ENCODE results near the gene APBB2. TPM values are rescaled to one million over a fixed set of nuclear protein-coding genes. Genes with fewer than 3 reads are reported as not detected.

The APBB2 gene
- total and polyA plus RNA-seq, 2 experiments from 2014 or later, result 35.8 to 74.8 TPM

DNA sequence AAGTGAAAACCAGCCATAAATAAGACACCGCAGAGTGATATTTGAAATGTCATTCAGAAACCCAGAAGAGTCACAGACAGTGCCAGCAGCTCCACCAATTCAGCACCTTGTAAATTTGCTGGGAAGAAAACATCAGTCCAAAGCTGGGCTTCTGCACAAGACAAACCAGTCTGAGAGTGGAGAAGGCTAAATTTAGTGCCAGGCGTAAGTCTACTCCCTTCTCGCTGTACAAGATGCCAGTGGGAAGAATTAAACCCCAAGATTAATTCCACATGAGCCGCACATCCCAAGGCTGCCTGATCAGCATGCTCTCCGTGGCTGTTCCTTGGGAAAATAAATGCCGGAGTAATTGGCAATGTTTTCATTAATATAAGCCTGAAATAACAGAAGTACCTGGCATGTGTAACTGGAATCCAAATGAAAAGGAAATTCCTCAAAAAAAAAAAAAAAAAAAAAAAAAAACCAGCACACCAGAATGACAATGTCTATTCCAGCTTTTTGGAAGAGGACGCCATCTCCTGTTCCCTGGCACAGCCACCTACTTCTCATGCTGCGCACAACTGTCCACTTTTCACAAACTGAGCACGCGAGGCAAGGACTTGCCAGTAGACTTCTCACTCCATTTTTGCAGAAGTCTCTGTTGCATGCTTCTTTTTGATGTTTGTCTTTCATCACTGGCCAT lies 369.0 kb downstream of the APBB2 start:
- H3K79me2 ChIP-seq (replicated peaks; ENCODE audit: insufficient read depth), result peaks cover 75% of the 10 kb centered on the region
- Mint-ChIP-seq H3K4me3 (no peak overlapping the region), H3K4me1 (peaks cover 50% of the 10 kb centered on the region)

More for the DNA sequence above, 369.0 kb downstream of the APBB2 start:
- Histone ChIP-seq H3K36me3 (ENCODE audit: insufficient read depth) (no peaks in the 10 kb centered on the region), H3K27ac (ENCODE audit: low read depth) (peak overlapping the region; percentile 30; the same call in 1 of the 2 replicates), H2AFZ (no peak overlapping the region), H3K9me2 (ENCODE audit: insufficient read depth) (no peaks in the 10 kb centered on the region; the same call in 1 of the 2 replicates), H3K4me2 (no peak overlapping the region), H3K27me3 (ENCODE audit: insufficient read depth) (no peaks in the 10 kb centered on the region), H3F3A (replicated peaks; ENCODE audit: low read depth) (0 out of 2 replicates have a peak, but pooled peaks cover 6% of the 10 kb centered on the region), H4K20me1 (replicated peaks; ENCODE audit: insufficient read depth) (peaks cover 26% of the 10 kb centered on the region), H3K4me3 (no peak overlapping the region), H3K4me1 (ENCODE audit: insufficient read depth) (peaks cover 35% of the 10 kb centered on the region)
- Mint-ChIP-seq H3K27me3 (ENCODE audit: insufficient read depth, low read depth, poor library complexity) (peaks cover 4% of the 10 kb centered on the region), H3K9me3 (no peaks in the 10 kb centered on the region), H3K36me3 (ENCODE audit: low read depth) (peaks cover 5% of the 10 kb centered on the region; the same call in 2 of the 3 replicates), H3K27ac (0 out of 2 replicates have a peak overlapping the region, but pooled peaks have one; percentile 63)
- no peak for ATAC-seq
- DNase-seq (ENCODE audit: low spot score), result no peak
- TF ChIP-seq NANOG (IDR thresholded peaks at IDR 0.05; ENCODE audit: borderline replicate concordance) (no peak), EZH2phosphoT487 (IDR thresholded peaks at IDR 0.05; ENCODE audit: unreplicated experiment) (no peak), JUNB (IDR thresholded peaks at IDR 0.05; ENCODE audit: unreplicated experiment) (no peak), ZNF331 (CRISPR knock-in tag; IDR thresholded peaks at IDR 0.05; ENCODE audit: low read depth) (no peak), CREB1 (CRISPR knock-in tag; IDR thresholded peaks at IDR 0.05; ENCODE audit: low read depth) (no peak), EZH2 (IDR thresholded peaks at IDR 0.05; ENCODE audit: low read depth, unreplicated experiment) (no peak), STAT1 (IDR thresholded peaks at IDR 0.05; ENCODE audit: unreplicated experiment) (no peak), POLR2AphosphoS5 (IDR thresholded peaks at IDR 0.05; ENCODE audit: low read depth) (no peak), ZNF114 (CRISPR knock-in tag; IDR thresholded peaks at IDR 0.05) (no peak)
- TF ChIP-seq, protein P1, sequence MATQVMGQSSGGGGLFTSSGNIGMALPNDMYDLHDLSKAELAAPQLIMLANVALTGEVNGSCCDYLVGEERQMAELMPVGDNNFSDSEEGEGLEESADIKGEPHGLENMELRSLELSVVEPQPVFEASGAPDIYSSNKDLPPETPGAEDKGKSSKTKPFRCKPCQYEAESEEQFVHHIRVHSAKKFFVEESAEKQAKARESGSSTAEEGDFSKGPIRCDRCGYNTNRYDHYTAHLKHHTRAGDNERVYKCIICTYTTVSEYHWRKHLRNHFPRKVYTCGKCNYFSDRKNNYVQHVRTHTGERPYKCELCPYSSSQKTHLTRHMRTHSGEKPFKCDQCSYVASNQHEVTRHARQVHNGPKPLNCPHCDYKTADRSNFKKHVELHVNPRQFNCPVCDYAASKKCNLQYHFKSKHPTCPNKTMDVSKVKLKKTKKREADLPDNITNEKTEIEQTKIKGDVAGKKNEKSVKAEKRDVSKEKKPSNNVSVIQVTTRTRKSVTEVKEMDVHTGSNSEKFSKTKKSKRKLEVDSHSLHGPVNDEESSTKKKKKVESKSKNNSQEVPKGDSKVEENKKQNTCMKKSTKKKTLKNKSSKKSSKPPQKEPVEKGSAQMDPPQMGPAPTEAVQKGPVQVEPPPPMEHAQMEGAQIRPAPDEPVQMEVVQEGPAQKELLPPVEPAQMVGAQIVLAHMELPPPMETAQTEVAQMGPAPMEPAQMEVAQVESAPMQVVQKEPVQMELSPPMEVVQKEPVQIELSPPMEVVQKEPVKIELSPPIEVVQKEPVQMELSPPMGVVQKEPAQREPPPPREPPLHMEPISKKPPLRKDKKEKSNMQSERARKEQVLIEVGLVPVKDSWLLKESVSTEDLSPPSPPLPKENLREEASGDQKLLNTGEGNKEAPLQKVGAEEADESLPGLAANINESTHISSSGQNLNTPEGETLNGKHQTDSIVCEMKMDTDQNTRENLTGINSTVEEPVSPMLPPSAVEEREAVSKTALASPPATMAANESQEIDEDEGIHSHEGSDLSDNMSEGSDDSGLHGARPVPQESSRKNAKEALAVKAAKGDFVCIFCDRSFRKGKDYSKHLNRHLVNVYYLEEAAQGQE (IDR thresholded peaks at IDR 0.05; ENCODE audit: unreplicated experiment), result no peak
- TF ChIP-seq, protein P2, sequence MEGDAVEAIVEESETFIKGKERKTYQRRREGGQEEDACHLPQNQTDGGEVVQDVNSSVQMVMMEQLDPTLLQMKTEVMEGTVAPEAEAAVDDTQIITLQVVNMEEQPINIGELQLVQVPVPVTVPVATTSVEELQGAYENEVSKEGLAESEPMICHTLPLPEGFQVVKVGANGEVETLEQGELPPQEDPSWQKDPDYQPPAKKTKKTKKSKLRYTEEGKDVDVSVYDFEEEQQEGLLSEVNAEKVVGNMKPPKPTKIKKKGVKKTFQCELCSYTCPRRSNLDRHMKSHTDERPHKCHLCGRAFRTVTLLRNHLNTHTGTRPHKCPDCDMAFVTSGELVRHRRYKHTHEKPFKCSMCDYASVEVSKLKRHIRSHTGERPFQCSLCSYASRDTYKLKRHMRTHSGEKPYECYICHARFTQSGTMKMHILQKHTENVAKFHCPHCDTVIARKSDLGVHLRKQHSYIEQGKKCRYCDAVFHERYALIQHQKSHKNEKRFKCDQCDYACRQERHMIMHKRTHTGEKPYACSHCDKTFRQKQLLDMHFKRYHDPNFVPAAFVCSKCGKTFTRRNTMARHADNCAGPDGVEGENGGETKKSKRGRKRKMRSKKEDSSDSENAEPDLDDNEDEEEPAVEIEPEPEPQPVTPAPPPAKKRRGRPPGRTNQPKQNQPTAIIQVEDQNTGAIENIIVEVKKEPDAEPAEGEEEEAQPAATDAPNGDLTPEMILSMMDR (conservative IDR thresholded peaks at IDR 0.05; ENCODE audit: low read depth in 2 of 2), result no peak
